Activated T-cell treated with anti-CD3 and anti-CD28 coated beads, Interleukin-2, amount 50 U/mL, for 72 hours (primary cell): ENCODE data around the gene YKT6. TPM values are rescaled to one million over a fixed set of nuclear protein-coding genes. Genes with fewer than 3 reads are reported as not detected.

Experiments
- ATAC-seq, 2 donors: fragments of 150-1000 bp; cut with Tn5 transposase; replicated peaks in 1 of 2; 2 replicates each; pipeline ENCODE4 v1.10.0; 2021; ENCODE audit warnings: moderate library complexity in 2 of 2, mild to moderate bottlenecking in 1 of 2
- DNase-seq, 2 donors: peaks; one replicate each; pipeline ENCODE4 v3.0.0; 2021 to 2022; ENCODE audit warnings: mixed read lengths in 1 of 2
- H3K27ac Mint-ChIP-seq: one replicate; pipeline ENCODE4 v1.8.0; 2022; ENCODE audit warnings: mild to moderate bottlenecking, moderate library complexity, mixed read lengths
- H3K27me3 Mint-ChIP-seq: one replicate; pipeline ENCODE4 v1.8.0; 2022; ENCODE audit warnings: low read depth, mixed read lengths
- H3K36me3 Mint-ChIP-seq, 2 donors: one replicate each; pipeline ENCODE4 v1.8.0; 2022; ENCODE audit warnings: mixed read lengths in 2 of 2, mild to moderate bottlenecking in 1 of 2; ENCODE audit not compliant: insufficient read depth in 2 of 2
- H3K4me1 Mint-ChIP-seq: one replicate; pipeline ENCODE4 v1.8.0; 2022; ENCODE audit warnings: low read depth, mixed read lengths
- H3K4me3 Mint-ChIP-seq, 2 donors: one replicate each; pipeline ENCODE4 v1.8.0; 2022; ENCODE audit warnings: mild to moderate bottlenecking in 2 of 2, mixed read lengths in 2 of 2, moderate library complexity in 2 of 2
- H3K9me3 Mint-ChIP-seq, 2 donors: one replicate each; pipeline ENCODE4 v1.8.0; 2022; ENCODE audit warnings: mixed read lengths in 2 of 2
- total RNA-seq, 2 donors: library from RNA; stranded (reverse); gene quantifications; one replicate each; pipeline ENCODE4 v1.2.3, GENCODE V29; 2022

Gene YKT6
- total RNA-seq, 2 donors from 2014 or later: 66.0 to 72.3 TPM

- ATAC-seq: no peak
- Mint-ChIP-seq H3K4me1 (no peaks in the 10 kb centered on the region), H3K9me3 (no peaks in the 10 kb centered on the region), H3K27me3 (no peaks in the 10 kb centered on the region), H3K27ac (no peak overlapping the region), H3K36me3 (no peaks in the 10 kb centered on the region), H3K4me3 (no peak overlapping the region)
- no peak for DNase-seq
Observed at GRCh38 chr7:44240376-44240775, 39.6 kb downstream of the YKT6 start.

- H3K27ac Mint-ChIP-seq: peak overlapping the region; percentile 85
- DNase-seq: peak; percentile 73 to 78
- H3K27me3 Mint-ChIP-seq: no peaks in the 10 kb centered on the region
- H3K9me3 Mint-ChIP-seq: no peaks in the 10 kb centered on the region
- no peaks in the 10 kb centered on the region for H3K36me3 Mint-ChIP-seq
- H3K4me3 Mint-ChIP-seq: peak overlapping the region; percentile 52 to 73
- H3K4me1 Mint-ChIP-seq: no peaks in the 10 kb centered on the region
- ATAC-seq: peak; percentile 88 to 92
Observed at GRCh38 chr7:44240983-44241510, 40.3 kb downstream of the YKT6 start.

DNA sequence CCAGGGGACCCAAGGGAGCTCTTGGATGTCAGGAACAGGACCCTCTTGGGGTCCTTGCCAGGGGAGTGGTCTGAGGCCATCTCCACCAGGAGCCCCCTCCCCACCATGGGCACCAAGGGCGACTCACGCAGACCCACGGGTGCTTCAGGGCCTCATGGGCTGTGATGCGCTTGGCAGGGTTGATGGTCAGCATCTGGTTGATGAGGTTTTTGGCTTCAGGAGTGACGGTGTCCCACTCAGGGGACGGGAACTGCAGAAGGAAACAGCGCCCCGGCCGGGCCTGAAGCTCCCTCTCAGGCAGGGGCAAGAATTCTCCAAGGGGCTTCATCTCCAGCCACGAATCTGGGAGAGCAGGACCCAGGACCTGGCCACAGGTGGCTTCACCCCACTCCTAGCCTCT lies 41.3 kb downstream of the YKT6 start:
- no peaks in the 10 kb centered on the region for H3K9me3 Mint-ChIP-seq
- H3K27me3 Mint-ChIP-seq: no peaks in the 10 kb centered on the region
- H3K4me1 Mint-ChIP-seq: no peaks in the 10 kb centered on the region
- no peak overlapping the region for H3K27ac Mint-ChIP-seq
- ATAC-seq: no peak
- H3K4me3 Mint-ChIP-seq: no peak overlapping the region
- DNase-seq: no peak
- H3K36me3 Mint-ChIP-seq: no peaks in the 10 kb centered on the region

GRCh38 chr7:44244282-44244681 lies 43.5 kb downstream of the YKT6 start:
- H3K4me3 Mint-ChIP-seq: no peak overlapping the region
- ATAC-seq (peak in 1 of 2 donors; percentile 43), DNase-seq (peak; percentile 58 to 59)
- no peaks in the 10 kb centered on the region for H3K9me3 Mint-ChIP-seq
- H3K27me3 Mint-ChIP-seq: no peaks in the 10 kb centered on the region
- H3K27ac Mint-ChIP-seq: no peak overlapping the region
- no peaks in the 10 kb centered on the region for H3K36me3 Mint-ChIP-seq
- H3K4me1 Mint-ChIP-seq: no peaks in the 10 kb centered on the region

GRCh38 chr7:44246396-44247113 lies 45.8 kb downstream of the YKT6 start:
- no peak for DNase-seq

GRCh38 chr7:44247868-44248651 lies 47.3 kb downstream of the YKT6 start:
- Mint-ChIP-seq H3K27me3 (no peaks in the 10 kb centered on the region), H3K4me1 (no peaks in the 10 kb centered on the region), H3K36me3 (no peaks in the 10 kb centered on the region), H3K27ac (no peak overlapping the region), H3K9me3 (no peaks in the 10 kb centered on the region), H3K4me3 (no peak overlapping the region)
- ATAC-seq (no peak), DNase-seq (no peak)

More at GRCh38 chr7:44246396-44247113, 45.8 kb downstream of the YKT6 start:
- H3K27ac Mint-ChIP-seq: no peak overlapping the region
- ATAC-seq: no peak
- no peaks in the 10 kb centered on the region for H3K36me3 Mint-ChIP-seq
- no peaks in the 10 kb centered on the region for H3K4me1 Mint-ChIP-seq
- H3K4me3 Mint-ChIP-seq: no peak overlapping the region
- no peaks in the 10 kb centered on the region for H3K27me3 Mint-ChIP-seq
- H3K9me3 Mint-ChIP-seq: no peaks in the 10 kb centered on the region

DNA sequence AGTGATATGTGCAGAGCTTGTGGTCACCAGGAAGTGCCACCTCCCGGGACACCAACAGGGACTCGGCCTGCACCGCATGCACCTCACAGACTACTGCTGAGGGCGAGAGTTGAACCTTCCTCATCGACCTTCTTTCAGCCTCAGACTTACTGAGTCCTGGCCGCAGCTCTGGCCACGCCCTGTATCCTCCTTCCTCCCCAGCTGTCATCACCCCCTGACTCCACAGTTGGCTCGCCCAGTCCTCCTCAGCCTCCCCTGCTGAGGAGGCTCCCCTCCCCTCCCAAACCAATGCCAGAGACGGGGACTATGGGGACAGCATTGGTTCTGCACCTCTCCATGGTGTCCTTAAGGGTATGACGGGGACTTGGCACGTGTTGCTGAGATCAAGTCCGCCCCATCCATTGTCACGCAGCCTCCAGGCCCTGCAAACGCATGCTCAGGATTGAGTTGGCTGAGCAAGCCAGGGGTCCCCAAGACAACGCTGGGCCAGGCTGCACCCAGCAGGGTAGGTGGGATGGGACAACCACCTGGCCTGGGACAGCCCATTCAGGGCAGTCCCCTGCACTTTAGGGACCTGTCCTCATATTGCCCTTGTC lies 49.0 kb downstream of the YKT6 start:
- H3K9me3 Mint-ChIP-seq: peaks cover 0 to 3% of the 10 kb centered on the region in 2 donors
- no peak overlapping the region for H3K27ac Mint-ChIP-seq
- H3K36me3 Mint-ChIP-seq: no peaks in the 10 kb centered on the region
- ATAC-seq (no peak), DNase-seq (no peak)
- H3K4me3 Mint-ChIP-seq: no peak overlapping the region
- no peaks in the 10 kb centered on the region for H3K4me1 Mint-ChIP-seq
- no peaks in the 10 kb centered on the region for H3K27me3 Mint-ChIP-seq

- H3K27me3 Mint-ChIP-seq: no peaks in the 10 kb centered on the region
- no peak for DNase-seq
- no peaks in the 10 kb centered on the region for H3K36me3 Mint-ChIP-seq
- peaks cover 0 to 4% of the 10 kb centered on the region in 2 donors for H3K9me3 Mint-ChIP-seq
- no peak for ATAC-seq
- no peak overlapping the region for H3K4me3 Mint-ChIP-seq
- H3K4me1 Mint-ChIP-seq: peaks cover 6% of the 10 kb centered on the region
- H3K27ac Mint-ChIP-seq: no peak overlapping the region
Observed at GRCh38 chr7:44251269-44251668, 50.5 kb downstream of the YKT6 start.

DNA sequence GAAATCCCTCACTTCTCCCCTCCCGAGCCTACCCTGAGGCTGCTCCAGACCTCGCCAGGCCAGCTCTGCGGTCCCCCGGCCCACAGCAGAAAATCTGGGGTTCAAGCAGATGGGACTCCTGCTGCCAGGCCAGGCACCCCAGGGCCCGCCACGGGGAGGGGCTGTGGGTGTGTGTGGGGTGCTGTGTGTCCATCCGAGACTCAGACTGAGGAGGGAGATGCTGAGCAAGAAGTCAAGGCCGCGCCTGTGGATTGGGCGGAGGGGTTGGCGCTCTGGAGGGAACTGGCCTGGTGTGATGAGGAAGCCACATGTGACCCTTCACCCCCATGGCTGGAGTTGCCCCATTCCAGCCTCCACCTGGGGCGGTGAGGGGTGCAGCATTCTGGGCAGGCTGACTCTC lies 51.1 kb downstream of the YKT6 start:
- Mint-ChIP-seq H3K27ac (no peak overlapping the region), H3K4me1 (peaks cover 6% of the 10 kb centered on the region)

DNA sequence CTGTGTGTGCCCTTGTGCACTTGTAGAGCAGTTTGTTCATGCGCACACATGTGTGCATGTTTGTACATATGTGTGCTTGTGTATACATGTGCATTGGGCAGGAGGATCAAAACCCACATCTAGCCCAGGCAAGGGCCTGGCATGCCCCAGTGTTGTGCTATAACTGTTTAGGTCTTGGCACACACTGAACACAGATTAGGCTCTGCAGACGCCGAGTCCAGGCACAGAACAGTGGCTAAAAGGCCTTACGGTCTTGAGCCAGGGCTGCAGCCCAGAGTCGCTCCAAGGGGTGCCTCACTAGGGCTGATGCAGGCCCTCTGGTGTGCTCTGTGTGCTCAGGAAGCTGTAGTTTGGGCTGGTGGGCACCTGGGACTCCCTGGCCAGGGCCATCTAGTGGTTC lies 55.7 kb downstream of the YKT6 start:
- no peak overlapping the region for H3K27ac Mint-ChIP-seq

More for the DNA sequence above, 51.1 kb downstream of the YKT6 start:
- Mint-ChIP-seq H3K36me3 (no peaks in the 10 kb centered on the region), H3K27me3 (no peaks in the 10 kb centered on the region), H3K9me3 (peaks cover 0 to 4% of the 10 kb centered on the region in 2 donors), H3K4me3 (no peak overlapping the region)
- ATAC-seq (no peak), DNase-seq (no peak)

DNA sequence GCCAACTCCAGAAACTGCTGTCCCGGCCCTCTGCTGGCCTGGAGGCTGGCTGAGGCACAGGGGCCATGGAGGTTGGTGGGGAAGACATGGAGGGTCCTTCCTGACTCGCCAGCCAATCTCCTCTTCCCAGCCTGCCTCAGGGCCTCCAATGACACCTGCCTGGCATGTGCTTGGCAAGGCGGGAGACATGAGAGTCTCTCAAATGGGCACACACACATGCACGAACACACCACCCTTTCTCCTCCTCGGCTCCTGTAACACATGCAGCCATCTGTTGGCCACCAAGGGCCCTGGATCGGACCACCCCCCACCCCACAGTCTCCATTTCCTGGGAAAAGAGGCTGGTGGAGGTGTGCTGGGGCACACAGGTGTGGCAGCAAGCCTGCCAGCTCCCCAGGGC lies 56.4 kb downstream of the YKT6 start:
- H3K27me3 Mint-ChIP-seq: no peaks in the 10 kb centered on the region
- no peak overlapping the region for H3K4me3 Mint-ChIP-seq
- peaks cover 45% of the 10 kb centered on the region for H3K4me1 Mint-ChIP-seq
- peak overlapping the region; percentile 33 for H3K27ac Mint-ChIP-seq
- DNase-seq (no peak), ATAC-seq (no peak)
- no peaks in the 10 kb centered on the region for H3K36me3 Mint-ChIP-seq
- H3K9me3 Mint-ChIP-seq: peaks cover 0 to 4% of the 10 kb centered on the region in 2 donors

More for the DNA sequence above, 55.7 kb downstream of the YKT6 start:
- Mint-ChIP-seq H3K36me3 (no peaks in the 10 kb centered on the region), H3K27me3 (no peaks in the 10 kb centered on the region), H3K4me3 (no peak overlapping the region), H3K9me3 (peaks cover 0 to 4% of the 10 kb centered on the region in 2 donors), H3K4me1 (peaks cover 45% of the 10 kb centered on the region)
- no peak for ATAC-seq
- DNase-seq: no peak

DNA sequence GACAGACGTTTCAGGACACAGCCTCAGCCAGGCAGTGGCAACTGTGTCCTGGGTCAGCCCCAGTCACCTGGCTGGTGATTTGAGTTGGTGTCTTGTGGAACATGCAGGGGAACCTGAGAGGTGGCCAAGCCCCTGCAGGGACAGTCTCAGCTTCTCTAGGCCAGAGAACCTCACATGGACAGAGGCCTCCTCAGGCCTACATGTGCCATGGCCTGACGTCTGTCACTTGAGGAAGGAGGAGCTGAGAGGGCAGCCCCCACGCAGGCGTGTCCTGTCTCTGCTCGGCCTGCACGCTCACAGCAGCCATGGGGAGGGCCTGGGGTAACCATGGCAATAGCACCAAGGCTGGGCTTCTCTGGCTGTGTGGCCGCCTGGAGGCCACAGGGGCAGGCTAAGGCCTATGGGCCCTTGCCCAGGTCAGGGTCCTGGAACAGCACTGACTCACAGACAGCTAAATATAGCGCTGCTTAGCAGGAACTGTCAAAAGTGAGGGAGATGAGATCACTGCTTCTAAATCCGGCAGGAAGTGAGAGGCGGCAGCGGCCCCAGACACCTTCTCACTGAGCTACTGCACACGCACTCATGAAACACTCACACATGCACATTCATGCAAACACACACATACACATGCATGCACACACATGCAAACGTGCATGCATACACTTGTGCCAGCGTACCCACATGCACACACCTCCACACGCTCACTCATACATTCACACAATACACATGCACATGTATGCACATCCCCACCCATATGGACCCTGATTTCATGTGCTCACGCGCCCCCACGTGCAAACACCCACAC lies 57.0 kb downstream of the YKT6 start:
- Mint-ChIP-seq H3K9me3 (peaks cover 0 to 4% of the 10 kb centered on the region in 2 donors), H3K27ac (peak overlapping the region; percentile 58), H3K4me1 (peaks cover 45% of the 10 kb centered on the region), H3K36me3 (no peaks in the 10 kb centered on the region), H3K27me3 (no peaks in the 10 kb centered on the region), H3K4me3 (peak overlapping the region; percentile 44 to 64)
- peak; percentile 95 to 97 for ATAC-seq
- peak; percentile 79 to 81 for DNase-seq
